ENCODE data around the gene NTNG2.

Gene NTNG2

GRCh38 chr9:132233138-132233537 lies 71.3 kb downstream of the NTNG2 start:
- no peaks in the 10 kb centered on the region for H3K4me1 ChIP-seq (ENCODE audit: control insufficient read depth, insufficient read depth, low read length)
- no peak overlapping the region for H3K27ac ChIP-seq (ENCODE audit: insufficient read depth, low read depth, low read length, poor library complexity, severe bottlenecking)
- H3K27me3 ChIP-seq (ENCODE audit: control insufficient read depth, insufficient read depth, low read length, poor library complexity, severe bottlenecking): no peaks in the 10 kb centered on the region
- whole genome bisulfite sequencing, 2 experiments: 93 to 96% methylated on average over 3 of the region's 3 CpGs
- H3K4me3 ChIP-seq (ENCODE audit: insufficient read depth, low read depth, low read length): no peak overlapping the region
- no peaks in the 10 kb centered on the region for H3K36me3 ChIP-seq (ENCODE audit: control insufficient read depth, insufficient read depth, low read length)
- no peaks in the 10 kb centered on the region for H3K9me3 ChIP-seq (ENCODE audit: control insufficient read depth, low read length)

GRCh38 chr9:132234535-132234934 lies 72.7 kb downstream of the NTNG2 start:
- 80 to 84% methylated on average over 12 of the region's 12 CpGs for WGBS, 2 experiments
- H3K36me3 ChIP-seq (ENCODE audit: control insufficient read depth, insufficient read depth, low read length): no peaks in the 10 kb centered on the region
- no peak overlapping the region for H3K4me3 ChIP-seq (ENCODE audit: insufficient read depth, low read depth, low read length)
- H3K9me3 ChIP-seq (ENCODE audit: control insufficient read depth, low read length): no peaks in the 10 kb centered on the region
- no peak overlapping the region for H3K27ac ChIP-seq (ENCODE audit: insufficient read depth, low read depth, low read length, poor library complexity, severe bottlenecking)
- H3K27me3 ChIP-seq (ENCODE audit: control insufficient read depth, insufficient read depth, low read length, poor library complexity, severe bottlenecking): no peaks in the 10 kb centered on the region
- H3K4me1 ChIP-seq (ENCODE audit: control insufficient read depth, insufficient read depth, low read length): peaks cover 1% of the 10 kb centered on the region

DNA sequence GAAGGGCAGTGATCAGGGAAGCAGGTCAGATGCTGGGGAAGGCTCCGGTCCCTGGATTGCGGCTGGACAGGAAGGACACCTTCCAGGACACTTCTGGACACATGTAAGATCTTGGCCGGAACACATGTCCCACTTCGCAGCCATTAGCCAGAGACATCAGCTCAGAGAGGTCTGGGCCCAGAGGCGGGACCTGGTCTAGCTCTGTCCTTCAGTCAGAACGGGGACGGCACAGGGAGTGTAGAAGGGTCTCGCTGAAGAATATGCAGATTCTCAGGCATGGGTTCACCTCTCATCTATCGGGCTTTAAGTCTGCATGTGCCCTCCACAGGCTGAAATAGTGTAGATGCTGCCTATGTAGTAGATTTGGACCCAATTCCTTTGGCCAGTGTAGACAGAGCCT lies 73.3 kb downstream of the NTNG2 start:
- Histone ChIP-seq H3K27me3 (ENCODE audit: control insufficient read depth, insufficient read depth, low read length, poor library complexity, severe bottlenecking) (peaks cover 1% of the 10 kb centered on the region), H3K9me3 (ENCODE audit: control insufficient read depth, low read length) (no peaks in the 10 kb centered on the region), H3K4me1 (ENCODE audit: control insufficient read depth, insufficient read depth, low read length) (peaks cover 7% of the 10 kb centered on the region), H3K4me3 (ENCODE audit: insufficient read depth, low read depth, low read length) (no peak overlapping the region), H3K27ac (ENCODE audit: insufficient read depth, low read depth, low read length, poor library complexity, severe bottlenecking) (no peak overlapping the region), H3K36me3 (ENCODE audit: control insufficient read depth, insufficient read depth, low read length) (no peaks in the 10 kb centered on the region)
- 92 to 95% methylated on average over 9 of the region's 9 CpGs for WGBS, 2 experiments

GRCh38 chr9:132235894-132236661 lies 74.2 kb downstream of the NTNG2 start:
- Histone ChIP-seq H3K27ac (ENCODE audit: insufficient read depth, low read depth, low read length, poor library complexity, severe bottlenecking) (no peak overlapping the region), H3K4me3 (ENCODE audit: insufficient read depth, low read depth, low read length) (no peak overlapping the region), H3K27me3 (ENCODE audit: control insufficient read depth, insufficient read depth, low read length, poor library complexity, severe bottlenecking) (peaks cover 3% of the 10 kb centered on the region), H3K4me1 (ENCODE audit: control insufficient read depth, insufficient read depth, low read length) (peaks cover 12% of the 10 kb centered on the region), H3K36me3 (ENCODE audit: control insufficient read depth, insufficient read depth, low read length) (no peaks in the 10 kb centered on the region), H3K9me3 (ENCODE audit: control insufficient read depth, low read length) (no peaks in the 10 kb centered on the region)
- WGBS, 2 experiments: 56 to 58% methylated on average over 19 of the region's 19 CpGs

- no peaks in the 10 kb centered on the region for H3K9me3 ChIP-seq (ENCODE audit: control insufficient read depth, low read length)
- no peaks in the 10 kb centered on the region for H3K36me3 ChIP-seq (ENCODE audit: control insufficient read depth, insufficient read depth, low read length)
- H3K4me1 ChIP-seq (ENCODE audit: control insufficient read depth, insufficient read depth, low read length): peaks cover 12% of the 10 kb centered on the region
- peaks cover 9% of the 10 kb centered on the region for H3K27me3 ChIP-seq (ENCODE audit: control insufficient read depth, insufficient read depth, low read length, poor library complexity, severe bottlenecking)
- H3K27ac ChIP-seq (ENCODE audit: insufficient read depth, low read depth, low read length, poor library complexity, severe bottlenecking): no peak overlapping the region
- 74 to 76% methylated on average over 18 of the region's 18 CpGs for WGBS, 2 experiments
- H3K4me3 ChIP-seq (ENCODE audit: insufficient read depth, low read depth, low read length): no peak overlapping the region
Observed at GRCh38 chr9:132236662-132237311, 74.9 kb downstream of the NTNG2 start.

DNA sequence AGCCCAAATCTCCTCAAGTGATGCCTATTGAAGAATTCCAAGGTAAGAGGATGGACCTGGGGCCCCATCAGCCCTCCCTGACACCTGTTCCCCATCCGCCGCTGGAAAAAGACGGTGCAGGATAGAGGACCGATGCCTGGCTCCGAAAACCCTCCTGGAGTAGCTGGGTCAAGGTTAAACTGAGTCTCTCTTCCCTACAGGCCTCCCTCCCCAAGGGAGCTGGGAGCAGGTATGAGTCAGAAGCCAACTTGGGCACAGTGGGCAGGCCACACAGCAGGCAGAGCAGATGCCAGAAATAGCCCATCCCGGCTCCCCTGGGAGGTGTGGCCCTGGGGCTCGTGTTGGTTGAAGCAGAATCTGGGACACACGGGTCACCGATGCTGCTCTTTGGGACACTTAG lies 75.6 kb downstream of the NTNG2 start:
- no peaks in the 10 kb centered on the region for H3K36me3 ChIP-seq (ENCODE audit: control insufficient read depth, insufficient read depth, low read length)
- no peak overlapping the region for H3K27ac ChIP-seq (ENCODE audit: insufficient read depth, low read depth, low read length, poor library complexity, severe bottlenecking)
- peaks cover 16% of the 10 kb centered on the region for H3K27me3 ChIP-seq (ENCODE audit: control insufficient read depth, insufficient read depth, low read length, poor library complexity, severe bottlenecking)
- H3K4me3 ChIP-seq (ENCODE audit: insufficient read depth, low read depth, low read length): no peak overlapping the region
- peaks cover 12% of the 10 kb centered on the region for H3K4me1 ChIP-seq (ENCODE audit: control insufficient read depth, insufficient read depth, low read length)
- H3K9me3 ChIP-seq (ENCODE audit: control insufficient read depth, low read length): no peaks in the 10 kb centered on the region
- WGBS, 2 experiments: 87 to 90% methylated on average over 9 of the region's 9 CpGs

- H3K4me1 ChIP-seq (ENCODE audit: control insufficient read depth, insufficient read depth, low read length): peaks cover 12% of the 10 kb centered on the region
- H3K27me3 ChIP-seq (ENCODE audit: control insufficient read depth, insufficient read depth, low read length, poor library complexity, severe bottlenecking): peaks cover 24% of the 10 kb centered on the region
- no peaks in the 10 kb centered on the region for H3K36me3 ChIP-seq (ENCODE audit: control insufficient read depth, insufficient read depth, low read length)
- no peak overlapping the region for H3K27ac ChIP-seq (ENCODE audit: insufficient read depth, low read depth, low read length, poor library complexity, severe bottlenecking)
- H3K4me3 ChIP-seq (ENCODE audit: insufficient read depth, low read depth, low read length): no peak overlapping the region
- WGBS, 2 experiments: 92 to 93% methylated on average over 21 to 22 of the region's 22 CpGs
- H3K9me3 ChIP-seq (ENCODE audit: control insufficient read depth, low read length): no peaks in the 10 kb centered on the region
Observed at GRCh38 chr9:132238026-132238972, 76.4 kb downstream of the NTNG2 start.

- Histone ChIP-seq H3K27ac (ENCODE audit: insufficient read depth, low read depth, low read length, poor library complexity, severe bottlenecking) (no peak overlapping the region), H3K36me3 (ENCODE audit: control insufficient read depth, insufficient read depth, low read length) (no peaks in the 10 kb centered on the region), H3K4me1 (ENCODE audit: control insufficient read depth, insufficient read depth, low read length) (peaks cover 12% of the 10 kb centered on the region), H3K9me3 (ENCODE audit: control insufficient read depth, low read length) (no peaks in the 10 kb centered on the region), H3K4me3 (ENCODE audit: insufficient read depth, low read depth, low read length) (no peak overlapping the region), H3K27me3 (ENCODE audit: control insufficient read depth, insufficient read depth, low read length, poor library complexity, severe bottlenecking) (peaks cover 31% of the 10 kb centered on the region)
- WGBS, 2 experiments: 90 to 91% methylated on average over 19 of the region's 19 CpGs
Observed at GRCh38 chr9:132238992-132239391, 77.1 kb downstream of the NTNG2 start.

DNA sequence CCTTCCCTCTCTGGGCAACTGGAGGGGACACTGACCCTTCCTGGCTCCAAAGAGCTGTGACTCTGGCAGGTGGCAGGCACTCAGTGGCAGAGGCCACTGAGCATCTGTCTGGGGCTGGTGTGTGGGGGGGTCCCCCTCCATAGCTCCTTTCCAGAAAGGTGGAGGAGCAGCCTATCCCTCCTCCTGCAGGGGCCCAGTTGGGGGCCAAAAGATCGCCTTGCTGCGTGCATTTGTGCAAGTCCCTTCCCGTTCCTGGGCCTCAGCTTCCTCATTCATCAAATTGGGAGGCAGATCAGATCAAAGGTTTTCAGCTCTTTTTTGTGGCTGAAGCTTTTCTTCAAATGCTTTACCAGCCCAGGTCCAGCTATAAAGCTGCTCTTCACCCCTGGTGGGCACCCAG lies 77.7 kb downstream of the NTNG2 start:
- H3K27me3 ChIP-seq (ENCODE audit: control insufficient read depth, insufficient read depth, low read length, poor library complexity, severe bottlenecking): peaks cover 36% of the 10 kb centered on the region
- H3K36me3 ChIP-seq (ENCODE audit: control insufficient read depth, insufficient read depth, low read length): no peaks in the 10 kb centered on the region
- 48 to 57% methylated on average over 3 of the region's 3 CpGs for WGBS, 2 experiments
- H3K9me3 ChIP-seq (ENCODE audit: control insufficient read depth, low read length): no peaks in the 10 kb centered on the region
- H3K4me3 ChIP-seq (ENCODE audit: insufficient read depth, low read depth, low read length): no peak overlapping the region
- no peak overlapping the region for H3K27ac ChIP-seq (ENCODE audit: insufficient read depth, low read depth, low read length, poor library complexity, severe bottlenecking)
- peaks cover 13% of the 10 kb centered on the region for H3K4me1 ChIP-seq (ENCODE audit: control insufficient read depth, insufficient read depth, low read length)
